Measurements from ENCODE around the gene CCDC194. TPM values are rescaled to one million over a fixed set of nuclear protein-coding genes. Genes with fewer than 3 reads are reported as not detected.
A peak's percentile ranks its signal among the peaks of the same experiment; 100 is the strongest.

CCDC194 gene
- total and polyA plus RNA-seq, 4 donors: 0.12 to 0.50 TPM; not detected in 2

DNA sequence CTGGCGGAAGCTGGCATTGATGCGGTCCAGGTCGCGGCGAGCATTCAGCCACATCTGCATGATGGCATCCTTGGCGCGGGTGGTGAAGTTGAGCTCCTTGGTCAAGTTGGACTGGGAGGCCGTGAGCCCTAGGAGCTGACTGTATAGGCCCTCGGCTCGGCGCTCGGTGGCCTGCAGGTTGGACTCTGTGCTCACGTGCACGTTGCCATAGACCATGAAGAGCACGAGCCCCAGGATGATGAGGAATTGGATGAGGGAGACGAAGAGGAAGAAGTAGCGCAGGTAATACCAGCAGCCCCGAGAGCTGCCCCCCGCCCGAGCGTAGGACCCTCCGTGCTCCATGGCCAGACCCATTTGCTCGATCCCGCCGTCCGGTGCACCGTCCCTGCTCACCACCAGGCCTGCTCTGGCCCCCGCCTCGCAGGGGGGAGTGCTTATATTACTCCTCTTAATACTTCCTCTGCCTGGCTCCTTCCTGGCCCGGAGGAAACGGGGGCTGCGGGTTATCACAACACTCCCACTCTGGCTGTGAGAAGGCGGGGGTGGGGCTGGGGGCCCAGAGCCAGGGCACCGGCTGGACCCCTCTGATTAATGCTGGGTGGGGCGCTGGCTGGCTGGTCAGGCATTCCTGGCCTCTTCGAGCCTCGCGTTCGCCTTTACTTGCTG lies 16.9 kb downstream of the CCDC194 start, which contains the start of gene PLVAP:
PLVAP (minus strand) TSS at position 408 of the 666 bp plus-strand sequence; CDS start at position 354, 54 bp downstream.
- H3K4me1 ChIP-seq (ENCODE audit: control insufficient read depth in 4 of 4, insufficient read depth in 4 of 4, low read length in 3 of 4): peaks cover 0 to 3% (median 0%) of the 10 kb centered on the region in 4 donors
- peak; percentile 86 for DNase-seq (ENCODE audit: low spot score)
- H3K9ac ChIP-seq (ENCODE audit: low read depth in 1 of 2, low read length in 2 of 2): no peak within 1 kb of the TSS
- no peaks in the 10 kb centered on the region for H3K9me3 ChIP-seq (ENCODE audit: control insufficient read depth in 4 of 4, low read length in 3 of 4)
- TF ChIP-seq NR2F2 (IDR thresholded peaks at IDR 0.05): peak; percentile 86
- TF ChIP-seq, protein P1, sequence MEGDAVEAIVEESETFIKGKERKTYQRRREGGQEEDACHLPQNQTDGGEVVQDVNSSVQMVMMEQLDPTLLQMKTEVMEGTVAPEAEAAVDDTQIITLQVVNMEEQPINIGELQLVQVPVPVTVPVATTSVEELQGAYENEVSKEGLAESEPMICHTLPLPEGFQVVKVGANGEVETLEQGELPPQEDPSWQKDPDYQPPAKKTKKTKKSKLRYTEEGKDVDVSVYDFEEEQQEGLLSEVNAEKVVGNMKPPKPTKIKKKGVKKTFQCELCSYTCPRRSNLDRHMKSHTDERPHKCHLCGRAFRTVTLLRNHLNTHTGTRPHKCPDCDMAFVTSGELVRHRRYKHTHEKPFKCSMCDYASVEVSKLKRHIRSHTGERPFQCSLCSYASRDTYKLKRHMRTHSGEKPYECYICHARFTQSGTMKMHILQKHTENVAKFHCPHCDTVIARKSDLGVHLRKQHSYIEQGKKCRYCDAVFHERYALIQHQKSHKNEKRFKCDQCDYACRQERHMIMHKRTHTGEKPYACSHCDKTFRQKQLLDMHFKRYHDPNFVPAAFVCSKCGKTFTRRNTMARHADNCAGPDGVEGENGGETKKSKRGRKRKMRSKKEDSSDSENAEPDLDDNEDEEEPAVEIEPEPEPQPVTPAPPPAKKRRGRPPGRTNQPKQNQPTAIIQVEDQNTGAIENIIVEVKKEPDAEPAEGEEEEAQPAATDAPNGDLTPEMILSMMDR (IDR thresholded peaks at IDR 0.05; ENCODE audit: low read depth, low read length, missing input control): no peak
- H3K4me3 ChIP-seq (ENCODE audit: low read depth in 1 of 3, low read length in 3 of 3): no peak within 1 kb of the TSS
- H3K27me3 ChIP-seq (ENCODE audit: control insufficient read depth in 4 of 4, insufficient read depth in 4 of 4, low read length in 3 of 4): no peaks in the 10 kb centered on the region
- H3K36me3 ChIP-seq (ENCODE audit: control insufficient read depth in 4 of 4, insufficient read depth in 3 of 4, low read depth in 1 of 4, low read length in 3 of 4): no peaks in the 10 kb centered on the region
- 61% methylated on average over 39 of the region's 39 CpGs for WGBS
- H3K27ac ChIP-seq (ENCODE audit: low read depth in 1 of 2, low read length in 2 of 2): no peak within 1 kb of the TSS

DNA sequence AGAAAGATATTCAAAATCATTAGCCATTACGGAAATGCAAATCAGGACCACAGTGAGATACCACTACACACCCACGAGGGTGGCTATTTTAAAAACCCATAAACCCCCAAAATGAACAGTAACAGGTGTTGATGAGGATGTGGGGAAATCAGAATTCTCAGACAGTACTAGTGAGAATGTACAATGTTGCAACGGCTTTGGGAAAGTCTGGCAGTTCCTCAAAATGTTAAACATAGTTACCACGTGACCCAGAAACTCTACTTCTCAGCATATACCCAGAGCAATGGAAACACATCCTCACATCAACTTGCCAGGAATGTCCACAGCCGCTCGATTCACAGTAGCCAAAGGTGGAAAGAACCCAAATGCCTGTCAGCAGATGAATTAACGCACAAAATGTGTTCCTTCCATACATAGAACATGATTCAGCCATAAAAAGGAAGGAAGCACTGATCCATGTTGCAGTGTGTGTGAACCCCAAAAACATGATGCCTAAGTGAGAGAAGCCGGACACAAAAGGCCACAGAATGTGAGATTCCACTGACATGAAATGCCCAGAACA lies 23.9 kb downstream of the CCDC194 start:
- H3K9ac ChIP-seq (ENCODE audit: low read depth in 1 of 2, low read length in 2 of 2): no peak overlapping the region
- DNase-seq (ENCODE audit: low spot score): no peak
- H3K4me1 ChIP-seq (ENCODE audit: control insufficient read depth in 4 of 4, insufficient read depth in 4 of 4, low read length in 3 of 4): peaks cover 0 to 2% (median 0%) of the 10 kb centered on the region in 4 donors
- no peak for TF ChIP-seq HNF4A (conservative IDR thresholded peaks at IDR 0.05)
- TF ChIP-seq, protein P2, sequence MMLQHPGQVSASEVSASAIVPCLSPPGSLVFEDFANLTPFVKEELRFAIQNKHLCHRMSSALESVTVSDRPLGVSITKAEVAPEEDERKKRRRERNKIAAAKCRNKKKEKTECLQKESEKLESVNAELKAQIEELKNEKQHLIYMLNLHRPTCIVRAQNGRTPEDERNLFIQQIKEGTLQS (IDR thresholded peaks at IDR 0.05): no peak
- TF ChIP-seq FOXA1 (IDR thresholded peaks at IDR 0.05): no peak
- TF ChIP-seq, protein P3, sequence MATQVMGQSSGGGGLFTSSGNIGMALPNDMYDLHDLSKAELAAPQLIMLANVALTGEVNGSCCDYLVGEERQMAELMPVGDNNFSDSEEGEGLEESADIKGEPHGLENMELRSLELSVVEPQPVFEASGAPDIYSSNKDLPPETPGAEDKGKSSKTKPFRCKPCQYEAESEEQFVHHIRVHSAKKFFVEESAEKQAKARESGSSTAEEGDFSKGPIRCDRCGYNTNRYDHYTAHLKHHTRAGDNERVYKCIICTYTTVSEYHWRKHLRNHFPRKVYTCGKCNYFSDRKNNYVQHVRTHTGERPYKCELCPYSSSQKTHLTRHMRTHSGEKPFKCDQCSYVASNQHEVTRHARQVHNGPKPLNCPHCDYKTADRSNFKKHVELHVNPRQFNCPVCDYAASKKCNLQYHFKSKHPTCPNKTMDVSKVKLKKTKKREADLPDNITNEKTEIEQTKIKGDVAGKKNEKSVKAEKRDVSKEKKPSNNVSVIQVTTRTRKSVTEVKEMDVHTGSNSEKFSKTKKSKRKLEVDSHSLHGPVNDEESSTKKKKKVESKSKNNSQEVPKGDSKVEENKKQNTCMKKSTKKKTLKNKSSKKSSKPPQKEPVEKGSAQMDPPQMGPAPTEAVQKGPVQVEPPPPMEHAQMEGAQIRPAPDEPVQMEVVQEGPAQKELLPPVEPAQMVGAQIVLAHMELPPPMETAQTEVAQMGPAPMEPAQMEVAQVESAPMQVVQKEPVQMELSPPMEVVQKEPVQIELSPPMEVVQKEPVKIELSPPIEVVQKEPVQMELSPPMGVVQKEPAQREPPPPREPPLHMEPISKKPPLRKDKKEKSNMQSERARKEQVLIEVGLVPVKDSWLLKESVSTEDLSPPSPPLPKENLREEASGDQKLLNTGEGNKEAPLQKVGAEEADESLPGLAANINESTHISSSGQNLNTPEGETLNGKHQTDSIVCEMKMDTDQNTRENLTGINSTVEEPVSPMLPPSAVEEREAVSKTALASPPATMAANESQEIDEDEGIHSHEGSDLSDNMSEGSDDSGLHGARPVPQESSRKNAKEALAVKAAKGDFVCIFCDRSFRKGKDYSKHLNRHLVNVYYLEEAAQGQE (IDR thresholded peaks at IDR 0.05): no peak
- no peak for TF ChIP-seq JUND (IDR thresholded peaks at IDR 0.05)
- TF ChIP-seq FOXA2 (IDR thresholded peaks at IDR 0.05): no peak
- TF ChIP-seq GABPA (IDR thresholded peaks at IDR 0.05 in 1 of 2, conservative IDR thresholded peaks at IDR 0.05 in 1 of 2): no peak
- H3K4me3 ChIP-seq (ENCODE audit: low read depth in 1 of 3, low read length in 3 of 3): no peak overlapping the region
- H3K9me3 ChIP-seq (ENCODE audit: control insufficient read depth in 4 of 4, low read length in 3 of 4): no peaks in the 10 kb centered on the region
- peak overlapping the region in 1 of 2 donors; percentile 3 for H3K27ac ChIP-seq (ENCODE audit: low read depth in 1 of 2, low read length in 2 of 2)
- no peaks in the 10 kb centered on the region for H3K27me3 ChIP-seq (ENCODE audit: control insufficient read depth in 4 of 4, insufficient read depth in 4 of 4, low read length in 3 of 4)
- 55% methylated on average over 8 of the region's 8 CpGs for WGBS
- H3K36me3 ChIP-seq (ENCODE audit: control insufficient read depth in 4 of 4, insufficient read depth in 3 of 4, low read depth in 1 of 4, low read length in 3 of 4): no peaks in the 10 kb centered on the region

DNA sequence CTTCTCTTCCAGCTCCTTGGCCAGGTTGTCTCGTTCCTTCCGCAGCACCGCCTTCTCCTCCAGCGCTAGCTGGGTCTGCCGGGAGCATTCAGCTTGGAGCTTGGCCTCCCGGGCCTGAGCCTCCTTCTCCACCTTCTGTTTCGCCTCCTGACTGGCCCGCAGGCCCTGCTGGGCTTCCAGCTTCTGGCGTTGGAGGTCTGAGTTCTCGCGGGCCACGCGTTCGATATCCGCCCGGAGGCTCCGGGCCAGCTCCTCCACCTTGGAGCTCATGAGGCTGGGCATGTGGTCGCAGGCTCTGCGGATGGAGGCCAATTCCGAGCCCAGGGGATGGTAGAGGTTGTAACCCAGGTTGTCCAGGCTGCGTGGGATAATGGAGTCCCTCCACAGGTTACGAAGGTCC lies 28.6 kb downstream of the CCDC194 start:
- Histone ChIP-seq H3K9ac (ENCODE audit: low read depth in 1 of 2, low read length in 2 of 2) (no peak overlapping the region), H3K27ac (ENCODE audit: low read depth in 1 of 2, low read length in 2 of 2) (no peak overlapping the region), H3K4me1 (ENCODE audit: control insufficient read depth in 4 of 4, insufficient read depth in 4 of 4, low read length in 3 of 4) (peaks cover 0 to 2% (median 0%) of the 10 kb centered on the region in 4 donors), H3K9me3 (ENCODE audit: control insufficient read depth in 4 of 4, low read length in 3 of 4) (no peaks in the 10 kb centered on the region), H3K4me3 (ENCODE audit: low read depth in 1 of 3, low read length in 3 of 3) (no peak overlapping the region), H3K27me3 (ENCODE audit: control insufficient read depth in 4 of 4, insufficient read depth in 4 of 4, low read length in 3 of 4) (no peaks in the 10 kb centered on the region), H3K36me3 (ENCODE audit: control insufficient read depth in 4 of 4, insufficient read depth in 3 of 4, low read depth in 1 of 4, low read length in 3 of 4) (no peaks in the 10 kb centered on the region)
- no peak for DNase-seq (ENCODE audit: low spot score)
- WGBS: 93% methylated on average over 22 of the region's 22 CpGs
- TF ChIP-seq, protein P4, sequence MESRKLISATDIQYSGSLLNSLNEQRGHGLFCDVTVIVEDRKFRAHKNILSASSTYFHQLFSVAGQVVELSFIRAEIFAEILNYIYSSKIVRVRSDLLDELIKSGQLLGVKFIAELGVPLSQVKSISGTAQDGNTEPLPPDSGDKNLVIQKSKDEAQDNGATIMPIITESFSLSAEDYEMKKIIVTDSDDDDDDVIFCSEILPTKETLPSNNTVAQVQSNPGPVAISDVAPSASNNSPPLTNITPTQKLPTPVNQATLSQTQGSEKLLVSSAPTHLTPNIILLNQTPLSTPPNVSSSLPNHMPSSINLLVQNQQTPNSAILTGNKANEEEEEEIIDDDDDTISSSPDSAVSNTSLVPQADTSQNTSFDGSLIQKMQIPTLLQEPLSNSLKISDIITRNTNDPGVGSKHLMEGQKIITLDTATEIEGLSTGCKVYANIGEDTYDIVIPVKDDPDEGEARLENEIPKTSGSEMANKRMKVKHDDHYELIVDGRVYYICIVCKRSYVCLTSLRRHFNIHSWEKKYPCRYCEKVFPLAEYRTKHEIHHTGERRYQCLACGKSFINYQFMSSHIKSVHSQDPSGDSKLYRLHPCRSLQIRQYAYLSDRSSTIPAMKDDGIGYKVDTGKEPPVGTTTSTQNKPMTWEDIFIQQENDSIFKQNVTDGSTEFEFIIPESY (IDR thresholded peaks at IDR 0.05): no peak
- TF ChIP-seq TAF1 (conservative IDR thresholded peaks at IDR 0.05) (no peak), FOXA1 (IDR thresholded peaks at IDR 0.05) (no peak)
- TF ChIP-seq, protein P1 (IDR thresholded peaks at IDR 0.05; ENCODE audit: low read depth, low read length, missing input control): no peak
